Raji (cell line): ENCODE data around the gene TAF4B.

Experiments
- POLR2A ChIP-seq: IDR thresholded peaks from 2 replicates; pipeline ENCODE4 v1.6.1; 2011; ENCODE audit warnings: low read depth, low read length, control low read depth; ENCODE audit not compliant: insufficient read depth

The TAF4B gene

DNA sequence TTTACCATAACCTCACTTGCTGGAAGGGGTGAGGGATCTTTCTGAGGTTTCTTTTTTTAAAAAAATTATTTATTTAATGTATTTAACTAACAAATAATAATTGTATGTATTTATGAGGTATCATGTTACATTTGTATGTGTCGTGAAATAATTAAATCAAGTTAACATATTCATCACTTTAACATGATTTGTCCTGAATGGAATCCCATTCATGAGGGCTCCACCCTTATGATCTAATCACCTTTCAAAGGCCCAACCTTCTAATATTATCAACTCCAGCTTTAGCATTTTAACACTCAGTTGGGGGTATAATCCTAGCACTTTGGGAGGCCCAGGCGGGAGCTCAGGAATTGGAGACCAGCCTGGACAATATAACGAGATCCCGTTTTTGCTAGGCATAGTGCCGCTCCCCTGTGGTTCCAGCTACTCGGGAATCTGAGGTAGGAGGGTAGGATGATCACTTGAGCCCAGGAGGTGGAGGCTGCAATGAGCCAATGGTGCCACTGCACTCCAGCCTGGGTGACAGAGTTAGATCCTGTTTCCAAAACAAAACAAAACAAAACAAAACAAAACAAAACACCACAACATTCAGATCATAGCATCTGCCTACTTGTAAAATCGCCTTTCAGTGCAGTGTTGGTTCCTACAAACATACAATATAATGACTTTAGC is 1.1 kb upstream of the TAF4B start:
- no peak for TF ChIP-seq POLR2A

DNA sequence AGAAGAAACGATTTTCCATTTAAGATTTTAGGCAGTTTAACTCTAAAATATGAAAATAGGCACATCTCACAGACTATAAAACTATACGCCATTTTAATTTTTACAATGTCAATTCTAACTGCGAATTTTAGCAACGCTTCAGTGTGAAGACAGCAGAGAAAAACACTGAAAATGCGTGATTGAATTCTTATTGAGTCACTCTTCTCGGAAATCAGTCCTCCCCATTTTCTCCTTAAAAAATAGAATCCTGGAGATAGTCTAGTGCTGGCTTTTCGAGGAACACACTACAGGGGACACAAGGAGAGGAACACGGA is 373 bp upstream of the TAF4B start:
- TF ChIP-seq POLR2A: no peak

DNA sequence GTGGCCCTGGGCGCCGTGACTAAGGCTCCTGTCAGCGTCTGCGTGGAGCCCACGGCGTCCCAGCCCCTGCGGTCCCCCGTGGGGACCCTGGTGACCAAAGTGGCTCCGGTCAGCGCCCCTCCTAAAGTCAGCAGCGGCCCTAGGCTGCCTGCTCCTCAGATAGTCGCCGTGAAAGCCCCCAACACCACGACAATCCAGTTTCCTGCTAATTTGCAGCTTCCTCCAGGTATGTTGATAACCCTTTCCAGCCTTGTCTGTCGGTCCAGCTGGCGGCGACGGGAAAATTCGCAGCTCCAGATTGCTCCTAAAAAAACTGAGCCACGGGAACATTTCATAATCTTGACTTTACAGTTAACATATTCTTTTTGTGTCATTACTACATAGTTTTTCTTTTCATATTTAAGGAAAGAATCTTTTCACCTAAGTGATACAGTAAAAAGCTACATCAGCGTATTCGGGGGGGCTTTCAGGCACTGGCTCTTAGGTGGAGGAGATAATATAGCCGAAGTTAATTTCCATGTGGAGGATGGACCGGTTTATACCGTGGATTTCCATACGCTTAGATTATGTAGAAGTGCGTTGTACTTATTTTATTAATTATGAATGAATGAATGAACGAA is 916 bp downstream of the TAF4B start:
- no peak for TF ChIP-seq POLR2A

DNA sequence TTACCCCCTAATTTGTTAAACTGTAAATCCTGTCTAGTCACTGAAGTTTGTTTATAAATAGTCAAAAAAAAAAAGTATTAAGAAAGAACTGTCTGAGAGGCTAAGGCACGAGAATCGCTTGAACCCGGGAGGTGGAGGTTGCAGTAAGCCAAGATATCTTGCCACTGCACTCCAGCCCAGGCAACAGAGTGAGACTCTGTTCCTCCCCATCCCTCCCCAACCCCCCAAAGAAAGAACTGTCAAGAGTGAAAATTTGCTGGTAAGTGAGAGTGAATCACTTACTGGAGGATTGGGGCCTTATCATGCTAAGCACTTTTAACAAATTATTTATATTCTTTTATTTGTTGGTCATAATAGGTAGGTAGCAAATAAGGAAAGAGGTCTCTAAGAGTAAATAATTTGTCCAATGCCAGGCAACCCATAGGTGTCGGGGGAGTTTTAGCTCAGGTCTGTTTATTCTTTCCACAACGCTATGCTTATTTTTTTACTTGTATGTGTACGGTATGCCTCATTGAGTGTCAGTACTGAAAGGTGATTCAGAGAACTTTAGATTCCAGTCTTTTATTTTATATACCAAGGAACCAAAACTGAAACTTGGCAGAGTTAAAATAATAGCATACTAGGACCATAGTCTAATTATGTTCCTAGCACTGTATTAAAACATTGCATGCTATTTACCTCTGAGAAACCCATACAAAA is 2.5 kb downstream of the TAF4B start:
- no peak for TF ChIP-seq POLR2A

DNA sequence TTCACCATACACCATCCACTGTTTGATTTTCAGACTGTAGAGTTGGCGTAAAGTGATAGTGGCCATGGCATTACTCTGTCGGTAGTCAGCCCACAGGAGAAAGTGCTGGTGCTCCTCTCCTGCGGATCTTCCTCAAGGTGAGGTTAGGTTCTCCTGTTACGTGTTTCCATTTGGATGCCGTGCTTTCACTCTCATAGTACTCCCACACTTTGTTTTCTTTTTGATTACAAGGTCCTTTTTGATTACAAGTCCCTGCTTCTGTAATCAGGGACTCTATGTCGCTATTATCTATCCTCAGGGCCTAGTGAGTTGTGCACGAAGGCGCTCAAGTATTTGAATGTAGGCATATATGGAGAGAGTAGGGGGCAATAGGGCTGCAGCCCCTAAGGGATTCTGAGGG is 4.3 kb downstream of the TAF4B start:
- no peak for TF ChIP-seq POLR2A

DNA sequence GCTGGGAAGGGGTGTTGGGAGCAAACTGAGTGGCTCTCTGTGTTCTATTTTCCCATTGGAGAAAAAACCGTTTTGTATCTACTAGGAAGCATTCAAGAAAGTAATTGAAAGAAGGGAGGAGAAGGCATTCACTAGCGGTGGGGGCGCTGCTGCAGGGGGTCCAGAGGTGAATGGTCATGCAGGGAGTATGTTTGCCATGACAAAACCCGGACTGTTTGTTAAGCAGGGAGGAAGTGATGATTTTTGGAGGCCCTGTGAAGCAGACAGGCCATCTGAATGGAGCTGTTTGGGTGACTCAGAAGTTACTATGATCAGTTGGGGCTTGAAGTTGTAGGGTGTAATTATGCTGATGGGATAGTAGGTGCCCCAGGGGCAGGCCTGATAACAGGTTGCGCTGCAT is 7.0 kb downstream of the TAF4B start:
- no peak for TF ChIP-seq POLR2A

DNA sequence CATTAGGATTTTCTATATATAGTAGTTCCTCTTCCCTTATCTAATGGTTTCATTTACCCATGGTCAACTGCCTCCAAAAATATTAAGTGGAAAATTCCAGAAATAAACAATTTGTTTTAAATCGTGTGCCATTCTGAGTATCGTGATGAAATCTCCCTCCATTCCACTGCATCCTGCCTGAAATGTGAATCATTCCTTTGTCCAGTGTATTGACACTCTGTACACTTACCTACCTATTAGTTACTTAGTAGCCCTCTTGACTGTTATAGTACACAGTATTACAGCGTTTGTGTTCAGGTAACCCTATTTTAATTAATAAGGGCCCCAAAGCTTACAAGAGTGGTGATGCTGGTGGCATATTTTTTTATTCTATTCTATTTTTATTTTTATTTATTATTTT is 26.2 kb downstream of the TAF4B start:
- TF ChIP-seq POLR2A: no peak

DNA sequence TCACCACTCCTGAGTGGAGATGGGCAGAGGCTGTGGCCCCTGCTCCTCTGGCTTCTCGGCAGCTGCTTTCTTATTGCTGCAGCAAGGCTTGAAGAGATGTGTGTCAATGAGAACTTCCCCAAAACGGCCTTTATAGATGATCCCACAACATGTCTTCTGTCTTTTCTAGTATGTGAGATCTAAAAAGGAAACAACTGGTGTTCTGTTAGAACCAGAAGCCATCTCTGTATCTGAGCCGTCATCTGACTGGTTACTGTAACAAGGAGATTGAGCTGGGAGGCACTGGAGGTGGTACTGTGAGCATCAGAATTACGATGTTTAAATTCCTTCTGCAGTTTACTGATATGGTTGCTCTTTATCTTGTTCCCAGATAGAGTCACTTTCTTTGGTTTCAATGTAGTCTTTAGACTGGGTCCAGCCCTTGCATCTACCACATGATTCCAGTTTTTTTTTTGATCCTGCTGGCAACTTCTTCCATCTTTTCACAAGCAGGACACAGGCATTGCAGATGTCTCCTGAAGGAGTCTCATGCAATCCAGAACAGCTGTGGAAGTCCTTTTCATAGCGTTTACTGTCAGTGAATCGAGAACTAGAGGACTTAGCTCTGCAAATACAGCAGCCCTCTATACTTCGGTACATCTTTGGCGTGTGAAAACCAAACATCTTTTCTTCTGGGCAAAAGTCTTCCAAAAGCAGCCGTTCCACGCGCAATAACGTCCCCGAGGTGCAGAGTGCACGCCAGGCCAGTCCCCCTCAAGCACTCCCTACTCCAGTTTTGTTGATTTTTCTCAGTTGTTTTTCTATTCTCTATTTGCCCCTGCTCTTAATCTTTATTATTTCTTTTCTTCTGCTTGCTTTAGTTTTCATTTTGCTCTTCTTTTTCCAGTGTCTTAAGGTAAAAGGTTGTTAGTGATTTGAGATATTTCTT is 29.7 kb downstream of the TAF4B start:
- no peak for TF ChIP-seq POLR2A

DNA sequence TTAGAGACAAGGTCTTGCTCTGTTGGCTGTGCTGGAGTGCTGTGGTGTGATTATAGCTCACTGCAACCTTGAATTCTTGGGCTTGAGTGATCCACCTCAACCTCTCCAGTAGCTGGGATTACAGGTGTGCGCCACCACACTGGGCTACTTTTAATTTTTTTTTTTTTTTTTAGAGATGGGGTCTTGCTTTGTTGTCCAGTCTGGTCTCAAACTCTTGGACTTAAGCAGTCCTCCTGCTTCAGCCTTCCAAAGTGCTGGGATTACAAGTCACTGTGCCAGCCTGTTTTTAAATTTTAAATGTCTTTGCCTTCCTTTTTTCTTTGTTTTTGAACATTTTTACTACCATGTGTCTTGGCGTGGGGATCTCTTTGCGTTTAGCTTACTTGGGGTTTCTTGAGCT is 32.5 kb downstream of the TAF4B start:
- TF ChIP-seq POLR2A: no peak

DNA sequence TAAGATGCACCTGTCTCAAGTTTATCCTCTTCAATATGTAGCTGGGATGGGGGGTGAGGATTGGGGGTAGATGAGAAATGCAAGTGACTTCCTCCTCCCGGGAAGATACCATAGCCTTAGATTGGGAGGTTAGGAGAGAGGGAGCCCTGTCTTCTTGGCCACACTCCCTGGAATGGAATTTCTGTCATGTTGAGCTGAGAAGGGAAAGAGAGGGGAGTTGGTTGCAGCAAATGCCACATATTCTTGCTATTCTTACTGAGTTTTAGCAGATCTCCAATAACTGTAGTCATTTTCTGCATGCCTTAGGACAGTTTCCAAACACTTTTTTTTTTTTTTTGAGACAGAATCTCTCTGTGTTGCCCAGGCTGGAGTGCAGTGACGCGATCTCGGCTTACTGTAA is 35.9 kb downstream of the TAF4B start:
- TF ChIP-seq POLR2A: no peak

DNA sequence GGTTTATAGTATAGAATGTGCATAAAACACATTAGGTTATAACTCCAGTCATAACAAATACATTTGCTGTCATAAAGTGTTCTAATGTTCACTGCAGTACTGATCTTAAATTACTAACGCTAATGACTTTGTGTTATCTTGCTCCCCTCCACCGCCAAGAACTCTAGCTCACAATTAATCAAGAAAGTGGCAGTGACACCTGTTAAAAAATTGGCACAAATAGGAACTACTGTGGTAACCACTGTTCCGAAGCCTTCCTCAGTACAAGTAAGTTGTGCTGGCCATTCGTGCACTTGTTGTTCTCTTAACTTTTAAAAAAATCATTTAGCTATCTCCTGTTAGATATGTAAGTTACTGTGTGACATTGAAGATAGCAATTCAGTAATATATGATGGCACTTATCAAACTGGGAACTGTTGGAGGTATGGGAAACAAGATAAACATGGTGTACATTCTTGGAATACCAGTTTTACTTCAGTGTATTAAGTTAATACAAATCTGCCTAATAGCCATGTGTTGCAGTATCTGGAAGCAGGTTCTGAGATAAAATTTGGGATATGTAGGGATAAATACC is 41.2 kb downstream of the TAF4B start:
- no peak for TF ChIP-seq POLR2A

DNA sequence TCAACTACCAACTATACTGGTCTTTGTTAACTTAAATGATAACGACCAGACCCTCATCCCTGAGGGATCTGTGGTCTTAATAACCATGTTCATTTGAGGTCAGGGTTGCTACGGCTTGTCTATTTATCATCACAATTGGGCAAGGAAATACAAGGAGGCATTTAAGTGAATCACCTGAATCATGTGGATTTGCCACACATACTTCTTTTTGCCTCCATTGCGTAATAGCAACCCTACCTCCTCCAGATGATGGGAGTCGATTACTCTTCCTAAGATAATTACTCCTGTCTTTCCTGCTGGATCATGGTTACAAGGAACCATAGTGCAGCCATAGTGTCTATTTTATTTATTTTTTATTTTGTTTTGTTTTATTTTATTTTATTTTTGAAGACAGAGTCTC is 42.2 kb downstream of the TAF4B start:
- TF ChIP-seq POLR2A: no peak

DNA sequence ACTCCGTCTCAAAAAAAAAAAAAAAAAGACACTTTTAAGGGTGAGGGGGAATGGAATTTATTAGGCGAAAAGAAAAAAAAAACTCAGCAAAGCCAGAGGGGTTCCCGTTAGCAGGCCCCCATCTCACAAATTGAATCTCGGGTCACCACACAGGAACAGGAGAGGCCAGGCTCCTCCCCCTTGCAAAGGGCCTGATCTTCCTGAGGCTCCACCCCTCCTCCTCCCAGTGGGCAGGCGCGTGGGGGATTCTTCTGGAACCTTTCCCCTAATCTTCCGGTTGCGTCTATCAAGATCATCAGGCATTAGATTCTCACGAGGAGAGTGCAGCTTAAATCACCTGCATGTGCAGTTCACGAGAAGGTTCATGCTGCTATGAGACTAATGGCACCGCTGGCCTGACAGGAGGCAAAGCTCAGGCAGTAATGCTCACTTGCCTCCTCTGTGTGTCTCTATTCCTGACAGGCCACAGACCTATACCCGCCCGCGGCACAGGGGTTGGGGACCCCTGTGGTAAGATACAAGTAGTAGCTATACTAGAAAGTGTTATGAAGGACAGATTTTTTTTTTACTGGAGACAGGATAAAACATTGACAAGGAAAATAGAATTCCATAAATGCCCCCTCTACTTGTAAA is 45.8 kb downstream of the TAF4B start:
- no peak for TF ChIP-seq POLR2A

DNA sequence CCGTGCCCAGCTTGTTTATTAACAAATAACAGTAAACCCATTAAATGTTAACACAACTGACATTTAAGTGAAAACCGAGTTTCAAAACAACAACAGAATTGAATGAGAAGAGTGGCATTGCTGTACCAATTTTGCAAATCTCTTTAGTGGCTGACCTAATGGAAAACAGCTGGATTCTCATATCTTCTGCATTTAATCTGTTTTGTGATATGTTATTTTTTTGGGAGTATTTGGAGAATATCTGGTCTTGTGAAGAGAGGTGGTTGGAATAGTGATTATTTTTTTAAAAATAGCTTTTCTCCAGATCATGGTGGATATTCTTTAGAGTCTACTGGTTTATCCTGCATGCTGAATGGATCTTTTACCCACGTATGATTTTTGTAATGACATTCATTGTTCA is 51.1 kb downstream of the TAF4B start:
- no peak for TF ChIP-seq POLR2A

DNA sequence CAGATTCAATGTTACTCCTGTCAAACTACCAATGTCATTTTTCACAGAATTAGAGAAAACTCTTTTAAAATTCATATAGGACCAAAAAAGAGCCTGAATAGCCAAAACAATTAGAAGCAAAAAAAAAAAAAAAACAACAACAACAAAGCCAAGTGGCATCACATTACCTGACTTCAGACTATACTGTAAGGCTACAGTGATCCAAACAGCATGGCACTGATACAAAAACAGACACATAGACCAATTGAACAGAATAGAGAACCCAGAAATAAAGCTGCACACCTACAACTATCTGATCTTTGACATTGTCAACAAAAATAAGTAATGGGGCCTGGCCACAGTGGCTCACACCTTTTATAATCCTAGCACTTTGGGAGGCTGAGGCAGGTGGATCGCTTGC is 53.2 kb downstream of the TAF4B start:
- no peak for TF ChIP-seq POLR2A

DNA sequence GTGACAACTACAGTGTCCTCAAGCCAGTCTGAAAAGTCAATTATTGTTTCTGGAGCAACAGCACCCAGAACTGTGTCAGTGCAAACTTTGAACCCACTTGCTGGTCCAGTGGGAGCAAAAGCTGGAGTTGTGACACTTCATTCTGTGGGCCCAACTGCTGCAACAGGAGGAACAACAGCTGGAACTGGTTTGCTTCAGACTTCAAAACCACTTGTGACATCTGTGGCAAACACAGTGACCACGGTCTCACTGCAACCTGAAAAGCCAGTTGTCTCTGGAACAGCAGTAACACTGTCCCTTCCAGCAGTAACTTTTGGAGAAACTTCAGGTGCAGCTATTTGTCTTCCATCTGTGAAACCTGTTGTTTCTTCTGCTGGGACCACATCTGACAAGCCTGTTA is 59.8 kb downstream of the TAF4B start:
- TF ChIP-seq POLR2A: no peak

DNA sequence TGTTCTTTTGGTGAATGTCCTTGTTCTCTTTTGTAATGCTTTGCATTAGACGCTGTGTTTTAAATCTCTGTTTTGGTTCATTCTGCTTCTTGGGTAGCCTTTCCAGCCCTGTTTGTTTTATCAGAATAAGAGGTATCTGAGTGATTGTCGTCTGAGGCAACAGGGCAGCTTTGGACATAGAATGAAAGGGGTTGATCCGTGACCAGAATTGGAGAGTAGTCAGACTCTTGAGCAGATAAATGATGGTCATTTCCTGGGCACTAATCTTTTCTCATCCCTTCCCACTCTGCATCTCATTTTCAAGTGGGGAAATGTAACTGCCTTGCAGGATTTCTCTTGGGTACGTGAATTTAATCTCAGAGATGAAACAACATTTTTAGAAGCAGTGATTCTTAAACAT is 61.4 kb downstream of the TAF4B start:
- no peak for TF ChIP-seq POLR2A
